ENCODE results near the gene GEMIN4. TPM values are rescaled to one million over a fixed set of nuclear protein-coding genes. Genes with fewer than 3 reads are reported as not detected.

The GEMIN4 gene
- total RNA-seq, 1 donor from 2014 or later: 30.5 TPM

- ATAC-seq (ENCODE audit: low read depth): no peak
- no peak for TF ChIP-seq CTCF (IDR thresholded peaks at IDR 0.05)
- intact Hi-C loops (cut with micrococcal nuclease): no loop called here
- Mint-ChIP-seq H3K4me1 (no peaks in the 10 kb centered on the region), H3K27ac (no peak overlapping the region), H3K36me3 (ENCODE audit: low read depth) (no peaks in the 10 kb centered on the region), H3K9me3 (no peaks in the 10 kb centered on the region), H3K27me3 (no peaks in the 10 kb centered on the region), H3K4me3 (no peak overlapping the region)
- DNase-seq: no peak
- ChIA-PET POLR2A (no interaction called here), CTCF (no interaction called here)
These were observed 27.0 kb downstream of the GEMIN4 start for GRCh38 chr17:725084-725483.

- TF ChIP-seq CTCF (IDR thresholded peaks at IDR 0.05): no peak
- H3K27me3 Mint-ChIP-seq: no peaks in the 10 kb centered on the region
- ATAC-seq (ENCODE audit: low read depth): no peak
- DNase-seq: no peak
- CTCF ChIA-PET: no interaction called here
- H3K4me1 Mint-ChIP-seq: peaks cover 3% of the 10 kb centered on the region
- POLR2A ChIA-PET: no interaction called here
- no peaks in the 10 kb centered on the region for H3K9me3 Mint-ChIP-seq
- intact Hi-C loops (cut with micrococcal nuclease): no loop called here
- H3K27ac Mint-ChIP-seq: no peak overlapping the region
- no peaks in the 10 kb centered on the region for H3K36me3 Mint-ChIP-seq (ENCODE audit: low read depth)
- no peak overlapping the region for H3K4me3 Mint-ChIP-seq
These were observed 30.5 kb downstream of the GEMIN4 start for GRCh38 chr17:721540-721937.

DNA sequence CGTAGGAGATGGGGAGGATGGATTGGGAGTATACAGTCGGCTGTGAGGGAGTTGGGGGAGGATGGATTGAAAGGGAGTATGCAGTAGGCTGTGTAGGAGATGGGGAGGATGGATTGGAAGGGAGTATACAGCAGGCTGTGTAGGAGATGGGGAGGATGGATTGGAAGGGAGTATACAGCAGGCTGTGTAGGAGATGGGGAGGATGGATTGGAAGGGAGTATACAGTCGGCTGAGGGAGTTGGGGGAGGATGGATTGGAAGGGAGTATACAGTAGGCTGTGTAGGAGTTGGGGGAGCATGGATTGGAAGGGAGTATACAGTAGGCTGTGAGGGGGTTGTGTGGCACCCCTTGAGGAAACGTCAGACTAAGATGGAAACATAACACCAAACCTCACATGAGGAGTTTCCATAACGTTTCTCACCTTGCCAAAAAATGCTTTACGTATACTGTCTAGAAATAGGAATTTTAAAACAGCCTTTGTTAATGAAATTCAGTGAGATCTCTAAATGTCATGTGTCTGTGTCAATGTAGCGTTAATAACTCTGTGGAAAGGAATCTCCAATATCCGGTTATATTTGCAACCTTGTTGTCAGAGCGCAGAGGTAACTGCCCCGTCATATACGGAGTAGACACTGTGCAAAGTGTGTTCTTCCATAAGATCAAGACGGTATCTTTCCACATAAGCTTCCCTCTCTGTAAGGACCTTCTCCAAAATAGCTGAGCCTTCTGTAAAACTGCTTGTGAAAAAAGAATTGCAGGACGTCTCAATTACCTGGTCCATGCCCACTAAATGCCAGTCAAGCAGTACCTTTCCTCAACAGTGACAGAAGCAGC, 31.1 kb downstream of the GEMIN4 start:
- ATAC-seq (ENCODE audit: low read depth): no peak
- CTCF ChIA-PET: no interaction called here
- intact Hi-C loops (cut with micrococcal nuclease): no loop called here
- TF ChIP-seq CTCF (IDR thresholded peaks at IDR 0.05): no peak
- POLR2A ChIA-PET: no interaction called here
- H3K27ac Mint-ChIP-seq: no peak overlapping the region
- H3K9me3 Mint-ChIP-seq: no peaks in the 10 kb centered on the region
- no peaks in the 10 kb centered on the region for H3K27me3 Mint-ChIP-seq
- H3K4me1 Mint-ChIP-seq: peaks cover 3% of the 10 kb centered on the region
- no peak overlapping the region for H3K4me3 Mint-ChIP-seq
- no peaks in the 10 kb centered on the region for H3K36me3 Mint-ChIP-seq (ENCODE audit: low read depth)
- no peak for DNase-seq

DNA sequence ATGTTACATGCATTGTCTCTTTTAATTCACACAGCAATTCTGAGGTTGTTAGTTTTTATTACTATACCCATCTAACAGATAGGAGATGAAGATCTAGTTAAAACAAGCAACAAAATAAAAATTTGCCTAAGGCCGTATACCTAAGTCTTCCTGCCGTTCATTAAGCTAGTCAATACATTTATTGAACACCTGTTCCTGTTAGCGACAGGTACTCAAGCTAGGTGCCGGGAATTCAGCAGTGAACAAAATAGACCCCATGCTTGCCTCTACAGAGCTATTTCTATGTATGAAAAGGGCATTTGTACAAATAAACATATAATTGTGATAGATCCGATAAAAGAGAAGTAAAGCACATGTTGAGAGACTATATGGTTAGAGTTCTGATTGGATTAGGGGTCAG, 34.0 kb downstream of the GEMIN4 start:
- Mint-ChIP-seq H3K4me3 (no peak overlapping the region), H3K9me3 (no peaks in the 10 kb centered on the region), H3K27ac (no peak overlapping the region), H3K36me3 (ENCODE audit: low read depth) (peaks cover 7% of the 10 kb centered on the region), H3K27me3 (no peaks in the 10 kb centered on the region), H3K4me1 (peaks cover 18% of the 10 kb centered on the region)
- intact Hi-C loops (cut with micrococcal nuclease): no loop called here
- ATAC-seq (ENCODE audit: low read depth): no peak
- DNase-seq: no peak
- ChIA-PET POLR2A (interaction anchor here (0.7 kb wide), 1 partner anchor 9 kb away, joined by 8 read pairs; no protein-coding TSS in a partner anchor), CTCF (interaction anchor here (1.5 to 1.9 kb wide), 2 partner anchors 18 to 306 kb away, joined by 3 to 4 read pairs; no protein-coding TSS in a partner anchor)
- no peak for TF ChIP-seq CTCF (IDR thresholded peaks at IDR 0.05)

- no peak for TF ChIP-seq CTCF (IDR thresholded peaks at IDR 0.05)
- no peaks in the 10 kb centered on the region for H3K9me3 Mint-ChIP-seq
- POLR2A ChIA-PET: no interaction called here
- CTCF ChIA-PET: no interaction called here
- no peak overlapping the region for H3K4me3 Mint-ChIP-seq
- H3K36me3 Mint-ChIP-seq (ENCODE audit: low read depth): peaks cover 52% of the 10 kb centered on the region
- H3K4me1 Mint-ChIP-seq: peaks cover 8% of the 10 kb centered on the region
- ATAC-seq (ENCODE audit: low read depth): no peak
- intact Hi-C loops (cut with micrococcal nuclease): no loop called here
- no peak for DNase-seq
- H3K27me3 Mint-ChIP-seq: no peaks in the 10 kb centered on the region
- H3K27ac Mint-ChIP-seq: no peak overlapping the region
These were observed 43.9 kb downstream of the GEMIN4 start for GRCh38 chr17:708132-708531.
